ENCODE measurements around the gene SGIP1. TPM values are rescaled to one million over a fixed set of nuclear protein-coding genes. Genes with fewer than 3 reads are reported as not detected.

The SGIP1 gene
- total RNA-seq, 1 donor from 2014 or later: 0.79 TPM

DNA sequence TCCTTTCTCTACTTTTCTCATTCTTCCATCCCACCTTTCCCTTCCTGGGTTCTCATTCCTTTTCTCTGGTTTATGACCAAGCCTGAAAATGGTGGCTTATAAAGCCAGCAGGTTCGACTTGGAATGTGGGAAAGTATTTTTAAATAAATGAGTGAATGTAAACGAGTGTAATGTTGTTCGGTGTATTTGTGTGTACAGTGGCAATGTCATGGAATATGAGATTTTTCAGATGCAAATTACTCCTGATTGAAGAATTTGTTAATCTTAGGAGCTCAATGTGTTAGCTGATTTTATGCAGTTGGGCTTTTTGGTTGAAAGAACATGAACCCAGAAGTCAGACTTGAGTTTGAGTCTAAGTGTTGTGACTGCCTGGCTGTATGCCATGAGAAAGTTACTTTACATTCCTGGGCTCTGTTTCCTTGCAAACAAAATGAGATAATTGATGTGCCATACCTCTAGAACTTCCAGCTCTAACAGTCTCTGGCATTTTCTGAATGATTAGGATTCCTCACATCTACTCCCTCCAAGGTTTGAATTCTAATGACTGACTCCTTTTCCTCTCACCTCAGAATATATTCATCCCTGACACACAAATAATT lies 6.6 kb downstream of the SGIP1 start:
- TF ChIP-seq CTCF (IDR thresholded peaks at IDR 0.05; ENCODE audit: insufficient read depth, low read length, severe bottlenecking): no peak
- Histone ChIP-seq H3K4me3 (ENCODE audit: low read depth, low read length) (no peak overlapping the region), H3K36me3 (ENCODE audit: control insufficient read depth, insufficient read depth, low read length) (no peaks in the 10 kb centered on the region), H3K27me3 (ENCODE audit: control insufficient read depth, insufficient read depth, low read length) (no peaks in the 10 kb centered on the region)
- FAIRE-seq (no peak), DNase-seq (ENCODE audit: low read depth) (no peak)

GRCh38 chr1:66542314-66542713 lies 8.4 kb downstream of the SGIP1 start:
- no peak for DNase-seq (ENCODE audit: low read depth)
- TF ChIP-seq CTCF (IDR thresholded peaks at IDR 0.05; ENCODE audit: insufficient read depth, low read length, severe bottlenecking): no peak
- H3K4me3 ChIP-seq (ENCODE audit: low read depth, low read length): no peak overlapping the region
- H3K27me3 ChIP-seq (ENCODE audit: control insufficient read depth, insufficient read depth, low read length): no peaks in the 10 kb centered on the region
- FAIRE-seq: no peak
- no peaks in the 10 kb centered on the region for H3K36me3 ChIP-seq (ENCODE audit: control insufficient read depth, insufficient read depth, low read length)

GRCh38 chr1:66542811-66543767 lies 9.1 kb downstream of the SGIP1 start:
- FAIRE-seq: no peak
- DNase-seq (ENCODE audit: low read depth): no peak
- H3K27me3 ChIP-seq (ENCODE audit: control insufficient read depth, insufficient read depth, low read length): no peaks in the 10 kb centered on the region
- no peak overlapping the region for H3K4me3 ChIP-seq (ENCODE audit: low read depth, low read length)
- H3K36me3 ChIP-seq (ENCODE audit: control insufficient read depth, insufficient read depth, low read length): no peaks in the 10 kb centered on the region
- TF ChIP-seq CTCF (IDR thresholded peaks at IDR 0.05; ENCODE audit: insufficient read depth, low read length, severe bottlenecking): no peak

DNA sequence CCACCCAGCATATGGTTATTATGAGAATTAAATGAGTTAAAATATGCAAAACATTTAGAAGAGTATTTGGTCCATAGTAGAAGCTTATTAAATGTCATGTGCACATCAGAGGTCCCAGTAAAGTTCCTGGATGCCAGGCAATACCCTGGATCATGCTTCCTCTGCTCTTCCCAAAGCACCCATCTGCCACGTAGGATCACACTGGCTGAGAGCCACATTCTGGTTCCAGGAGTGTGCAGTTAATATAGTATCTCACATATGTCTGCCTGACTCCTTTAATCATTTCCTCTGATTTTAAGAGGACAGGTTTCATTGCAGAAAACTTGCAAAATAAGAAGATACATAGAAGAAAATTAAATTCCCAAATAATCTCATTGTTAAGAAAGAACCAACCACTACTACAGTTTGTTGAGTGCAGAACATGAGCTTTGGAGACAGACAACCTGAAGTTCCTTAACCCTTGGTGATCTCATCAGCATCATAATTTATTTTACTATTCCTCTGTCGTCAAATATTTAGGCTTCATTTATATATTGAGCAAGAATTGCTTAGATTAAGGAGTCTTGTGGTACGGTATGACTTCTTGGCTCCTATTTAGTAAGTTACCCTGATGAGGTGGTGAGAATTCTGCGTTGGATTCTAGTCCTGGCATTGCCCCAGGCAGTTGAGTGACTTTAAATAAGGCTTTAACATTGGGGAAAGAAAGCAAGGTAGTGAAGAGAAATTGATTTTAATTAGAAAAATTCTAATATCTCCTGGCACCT lies 12.3 kb downstream of the SGIP1 start:
- FAIRE-seq: no peak
- DNase-seq (ENCODE audit: low read depth): no peak
- no peaks in the 10 kb centered on the region for H3K36me3 ChIP-seq (ENCODE audit: control insufficient read depth, insufficient read depth, low read length)
- no peaks in the 10 kb centered on the region for H3K27me3 ChIP-seq (ENCODE audit: control insufficient read depth, insufficient read depth, low read length)
- no peak overlapping the region for H3K4me3 ChIP-seq (ENCODE audit: low read depth, low read length)
- TF ChIP-seq CTCF (IDR thresholded peaks at IDR 0.05; ENCODE audit: insufficient read depth, low read length, severe bottlenecking): no peak

DNA sequence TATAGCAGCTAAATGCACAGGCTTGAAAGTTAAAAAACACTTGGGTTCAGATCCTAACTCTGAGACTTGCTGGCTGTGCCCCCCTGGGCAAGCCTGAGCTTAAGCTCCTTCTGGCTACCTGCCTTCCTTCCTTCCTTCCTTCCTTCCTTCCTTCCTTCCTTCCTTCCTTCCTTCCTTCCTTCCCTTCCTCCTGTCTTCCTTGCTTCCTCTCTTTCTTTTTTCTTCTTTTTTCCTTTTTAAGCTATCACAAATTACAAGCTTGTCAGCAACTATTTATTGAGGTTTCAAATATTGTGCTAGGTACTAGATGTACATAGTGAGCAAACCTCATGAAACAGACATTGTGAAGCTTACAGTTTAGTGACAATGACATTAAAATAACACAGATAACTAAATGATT lies 15.1 kb downstream of the SGIP1 start:
- FAIRE-seq (no peak), DNase-seq (ENCODE audit: low read depth) (no peak)
- Histone ChIP-seq H3K27me3 (ENCODE audit: control insufficient read depth, insufficient read depth, low read length) (no peaks in the 10 kb centered on the region), H3K36me3 (ENCODE audit: control insufficient read depth, insufficient read depth, low read length) (no peaks in the 10 kb centered on the region), H3K4me3 (ENCODE audit: low read depth, low read length) (no peak overlapping the region)
- no peak for TF ChIP-seq CTCF (IDR thresholded peaks at IDR 0.05; ENCODE audit: insufficient read depth, low read length, severe bottlenecking)
